Hematopoietic multipotent progenitor cell treated with erythropoietin and hydrocortisone succinate and interleukin-3 and kit ligand, for 4 days (in vitro differentiated cells): ENCODE results near the gene ADGRF1.
A peak's percentile ranks its signal among the peaks of the same experiment; 100 is the strongest.
"Not testable (repeated sequence)": the region's sequence is repeated elsewhere in the genome, so short reads cannot be mapped to it uniquely, and the experiment has no call there.

Source experiments
- DNase-seq: peaks from one replicate; pipeline ENCODE4 v3.0.0-alpha.2; 2015

ADGRF1 gene

GRCh38 chr6:47061309-47062300 lies 19.5 kb upstream of the ADGRF1 start:
- no peak for DNase-seq

GRCh38 chr6:47059216-47059885 lies 17.2 kb upstream of the ADGRF1 start:
- no peak for DNase-seq

- no peak for DNase-seq
Observed at GRCh38 chr6:47057830-47058540, 15.9 kb upstream of the ADGRF1 start.

GRCh38 chr6:47056832-47057231 lies 14.7 kb upstream of the ADGRF1 start:
- no peak for DNase-seq

GRCh38 chr6:47054302-47054701 lies 12.2 kb upstream of the ADGRF1 start:
- not testable (repeated sequence) for DNase-seq

GRCh38 chr6:47048638-47049037 lies 6.5 kb upstream of the ADGRF1 start:
- DNase-seq = no peak

- peak; percentile 93 for DNase-seq
Observed at GRCh38 chr6:47047479-47048407, 5.6 kb upstream of the ADGRF1 start.

- no peak for DNase-seq
Observed at GRCh38 chr6:47047097-47047478, 5.0 kb upstream of the ADGRF1 start.

- DNase-seq = peak; percentile 45
Observed at GRCh38 chr6:47044397-47044796, 2.3 kb upstream of the ADGRF1 start.

- DNase-seq = peak; percentile 73
Observed at GRCh38 chr6:47043286-47043685, 1.2 kb upstream of the ADGRF1 start.

GRCh38 chr6:47041741-47042140 lies 391 bp downstream of the ADGRF1 start:
- no peak for DNase-seq

GRCh38 chr6:47034926-47035325 lies 7.2 kb downstream of the ADGRF1 start:
- peak; percentile 77 for DNase-seq

GRCh38 chr6:47034421-47034820 lies 7.7 kb downstream of the ADGRF1 start:
- DNase-seq = no peak

- no peak for DNase-seq
Observed at GRCh38 chr6:47032974-47033765, 9.0 kb downstream of the ADGRF1 start.

- no peak for DNase-seq
Observed at GRCh38 chr6:47031656-47032055, 10.5 kb downstream of the ADGRF1 start.

- no peak for DNase-seq
Observed at GRCh38 chr6:47029865-47030561, 12.1 kb downstream of the ADGRF1 start.

- DNase-seq = no peak
Observed at GRCh38 chr6:47028835-47029360, 13.2 kb downstream of the ADGRF1 start.

GRCh38 chr6:47027315-47027714 lies 14.8 kb downstream of the ADGRF1 start:
- DNase-seq = no peak

- no peak for DNase-seq
Observed at GRCh38 chr6:47026679-47027078, 15.5 kb downstream of the ADGRF1 start.

GRCh38 chr6:47023573-47023972 lies 18.6 kb downstream of the ADGRF1 start:
- DNase-seq = peak; percentile 24
